Measurements from ENCODE around the gene ZNF768.
A peak's percentile ranks its signal among the peaks of the same experiment; 100 is the strongest.
"Not testable (repeated sequence)": the region's sequence is repeated elsewhere in the genome, so short reads cannot be mapped to it uniquely, and the experiment has no call there.

The ZNF768 gene

DNA sequence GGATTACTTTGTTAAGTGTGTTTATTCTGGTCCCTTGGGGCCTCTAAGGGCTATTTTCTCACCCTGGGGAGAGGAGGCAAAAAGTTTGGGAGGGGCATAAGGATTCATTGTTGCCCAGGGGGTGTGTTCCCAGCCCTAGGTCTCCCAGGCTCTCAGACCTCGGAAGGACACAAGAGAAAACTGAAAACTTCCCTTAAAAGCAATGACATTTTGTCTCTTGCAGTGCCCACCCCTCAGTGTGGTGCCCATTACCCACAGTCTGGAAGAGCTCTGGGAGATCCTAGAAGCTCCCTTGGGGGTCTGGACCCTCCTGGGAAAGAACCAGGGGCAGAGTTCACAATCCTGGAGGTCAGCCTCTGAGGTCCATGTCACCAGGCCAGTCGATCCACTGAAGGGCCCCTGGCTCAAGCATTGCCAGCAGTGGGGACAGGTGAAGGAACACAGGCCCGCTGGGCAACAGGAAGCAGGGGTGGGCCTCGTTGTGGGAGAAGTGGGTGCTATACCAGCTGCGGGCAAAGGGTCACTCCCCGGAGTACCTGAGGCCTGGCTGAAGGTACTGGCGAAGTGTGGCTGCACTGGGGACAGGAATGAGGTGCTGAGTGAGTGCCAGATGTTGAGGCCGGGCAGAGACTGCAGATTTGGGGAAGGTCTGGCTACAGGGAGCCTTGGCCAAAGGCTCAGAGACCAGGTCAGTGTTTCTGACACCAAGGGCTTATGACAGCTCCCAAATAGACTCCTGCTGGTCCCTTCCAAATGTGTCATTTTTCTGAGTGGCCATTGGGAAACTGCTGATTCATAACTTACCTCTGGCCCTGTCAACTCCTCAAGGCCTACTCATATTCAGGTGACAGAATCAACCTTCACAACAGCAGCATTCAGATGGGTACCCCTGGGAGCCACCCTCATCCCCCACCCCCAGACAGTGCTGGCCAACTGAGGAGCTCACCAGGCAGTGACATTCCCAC, 12.9 kb upstream of the ZNF768 start:
- H3K4me1 ChIP-seq (ENCODE audit: insufficient read depth, low read length), result peaks cover 9% of the 10 kb centered on the region
- H3K9me3 ChIP-seq (ENCODE audit: low read length), result no peaks in the 10 kb centered on the region
- H3K9ac ChIP-seq (ENCODE audit: low read length), result no peak overlapping the region
- H3K4me3 ChIP-seq (ENCODE audit: low read depth in 1 of 2, low read length in 2 of 2), result no peak overlapping the region
- no peaks in the 10 kb centered on the region for H3K27me3 ChIP-seq (ENCODE audit: control insufficient read depth in 1 of 2, insufficient read depth in 2 of 2, low read length in 2 of 2)
- no peaks in the 10 kb centered on the region for H3K36me3 ChIP-seq (ENCODE audit: insufficient read depth, low read length)
- H3K27ac ChIP-seq (ENCODE audit: low read depth, low read length), result no peak overlapping the region

DNA sequence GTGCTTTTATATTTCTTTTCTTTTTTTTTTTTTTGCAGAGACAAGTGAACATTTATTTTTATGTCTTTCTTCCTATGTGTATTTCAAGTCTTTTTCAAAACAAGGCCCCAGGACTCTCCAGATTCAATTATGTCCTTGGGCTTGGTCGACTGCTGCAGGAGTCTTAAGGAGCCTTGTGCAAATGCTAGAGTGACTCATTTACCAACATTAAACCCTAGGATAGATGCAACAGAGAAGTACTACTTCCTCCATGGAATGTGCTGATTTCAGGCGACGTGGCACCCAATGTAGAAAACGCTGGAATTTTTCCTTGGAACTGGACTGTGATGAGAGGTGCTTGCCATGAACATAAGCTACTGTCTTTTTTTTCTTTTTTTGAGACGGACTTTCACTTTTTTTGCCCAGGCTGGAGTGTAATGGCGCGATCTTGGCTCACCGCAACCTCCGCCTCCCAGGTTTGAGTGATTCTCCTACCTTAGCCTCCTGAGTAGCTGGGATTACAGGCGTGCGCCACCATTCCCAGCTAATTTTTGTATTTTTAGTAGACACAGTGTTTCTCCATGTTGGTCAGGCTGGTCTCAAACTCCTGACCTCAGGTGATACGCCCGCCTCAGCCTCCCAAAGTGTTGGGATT, 10.1 kb upstream of the ZNF768 start:
- peaks cover 15% of the 10 kb centered on the region for H3K4me1 ChIP-seq (ENCODE audit: insufficient read depth, low read length)
- H3K9ac ChIP-seq (ENCODE audit: low read length); H3K27ac ChIP-seq (ENCODE audit: low read depth, low read length); H3K36me3 ChIP-seq (ENCODE audit: insufficient read depth, low read length); H3K27me3 ChIP-seq (ENCODE audit: control insufficient read depth in 1 of 2, insufficient read depth in 2 of 2, low read length in 2 of 2); H3K9me3 ChIP-seq (ENCODE audit: low read length); H3K4me3 ChIP-seq (ENCODE audit: low read depth in 1 of 2, low read length in 2 of 2): not testable (repeated sequence)

DNA sequence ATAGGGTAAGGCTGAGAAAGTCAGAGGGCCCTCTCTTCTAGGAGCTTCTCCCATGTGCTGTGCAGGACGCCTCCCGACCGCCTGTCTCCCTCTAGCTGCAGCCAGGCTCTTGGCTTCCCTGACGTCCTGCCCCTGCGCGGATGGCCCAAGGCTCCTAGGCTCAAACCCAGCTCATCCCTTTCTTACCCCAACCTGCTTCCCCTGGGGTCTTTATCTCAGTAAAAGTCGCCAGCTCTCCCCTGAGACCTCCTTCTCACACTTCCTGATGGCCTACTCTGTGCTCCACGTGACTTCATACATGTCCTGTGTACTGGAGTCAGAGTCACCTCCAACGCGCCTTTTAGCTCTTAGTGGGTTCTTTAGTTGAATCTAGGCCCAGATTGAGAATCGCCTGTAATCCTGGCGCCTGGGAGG, 9.4 kb upstream of the ZNF768 start:
- H3K4me3 ChIP-seq (ENCODE audit: low read depth in 1 of 2, low read length in 2 of 2), result peak overlapping the region; percentile 75 to 86
- peaks cover 15% of the 10 kb centered on the region for H3K4me1 ChIP-seq (ENCODE audit: insufficient read depth, low read length)
- H3K27me3 ChIP-seq (ENCODE audit: control insufficient read depth in 1 of 2, insufficient read depth in 2 of 2, low read length in 2 of 2), result no peaks in the 10 kb centered on the region
- H3K9ac ChIP-seq (ENCODE audit: low read length), result peak overlapping the region; percentile 67
- no peaks in the 10 kb centered on the region for H3K9me3 ChIP-seq (ENCODE audit: low read length)
- no peaks in the 10 kb centered on the region for H3K36me3 ChIP-seq (ENCODE audit: insufficient read depth, low read length)
- peak overlapping the region; percentile 77 for H3K27ac ChIP-seq (ENCODE audit: low read depth, low read length)

DNA sequence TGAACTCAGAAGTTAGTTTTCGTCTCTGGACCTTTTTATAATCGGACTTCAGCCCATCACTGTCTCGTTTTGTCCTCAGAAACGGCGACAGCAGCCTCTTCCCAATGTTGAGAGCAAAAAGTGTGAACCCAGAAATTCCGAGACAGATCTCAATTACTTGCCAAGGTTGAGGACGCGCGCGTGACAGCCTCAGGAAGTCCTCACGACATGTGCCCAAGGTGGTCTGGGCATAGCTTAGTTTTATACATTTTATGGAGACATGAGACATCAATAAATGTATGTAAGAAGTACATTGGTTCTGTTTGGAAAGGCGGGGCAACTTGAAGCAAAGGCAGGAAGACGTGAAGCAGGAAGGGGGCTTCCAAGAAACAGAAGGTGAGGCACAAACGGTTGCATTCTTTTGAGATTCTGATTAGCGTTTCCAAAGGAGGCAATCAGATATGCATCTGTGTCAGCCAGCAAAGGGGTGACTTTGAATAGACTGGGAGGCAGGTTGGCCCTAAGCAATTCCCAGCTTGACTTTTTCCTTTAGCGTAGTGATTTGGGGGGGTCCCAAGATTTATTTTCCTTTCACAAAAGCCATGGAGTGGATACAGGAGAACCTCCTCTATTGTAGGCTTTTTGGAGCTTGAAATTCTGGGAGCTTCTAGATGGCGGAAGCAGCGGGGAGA, 8.9 kb upstream of the ZNF768 start:
- Histone ChIP-seq H3K36me3 (ENCODE audit: insufficient read depth, low read length) (no peaks in the 10 kb centered on the region), H3K9me3 (ENCODE audit: low read length) (no peaks in the 10 kb centered on the region), H3K9ac (ENCODE audit: low read length) (peak overlapping the region; percentile 67), H3K4me1 (ENCODE audit: insufficient read depth, low read length) (peaks cover 15% of the 10 kb centered on the region), H3K27me3 (ENCODE audit: control insufficient read depth in 1 of 2, insufficient read depth in 2 of 2, low read length in 2 of 2) (no peaks in the 10 kb centered on the region), H3K4me3 (ENCODE audit: low read depth in 1 of 2, low read length in 2 of 2) (peak overlapping the region; percentile 75 to 86), H3K27ac (ENCODE audit: low read depth, low read length) (peak overlapping the region; percentile 77)

DNA sequence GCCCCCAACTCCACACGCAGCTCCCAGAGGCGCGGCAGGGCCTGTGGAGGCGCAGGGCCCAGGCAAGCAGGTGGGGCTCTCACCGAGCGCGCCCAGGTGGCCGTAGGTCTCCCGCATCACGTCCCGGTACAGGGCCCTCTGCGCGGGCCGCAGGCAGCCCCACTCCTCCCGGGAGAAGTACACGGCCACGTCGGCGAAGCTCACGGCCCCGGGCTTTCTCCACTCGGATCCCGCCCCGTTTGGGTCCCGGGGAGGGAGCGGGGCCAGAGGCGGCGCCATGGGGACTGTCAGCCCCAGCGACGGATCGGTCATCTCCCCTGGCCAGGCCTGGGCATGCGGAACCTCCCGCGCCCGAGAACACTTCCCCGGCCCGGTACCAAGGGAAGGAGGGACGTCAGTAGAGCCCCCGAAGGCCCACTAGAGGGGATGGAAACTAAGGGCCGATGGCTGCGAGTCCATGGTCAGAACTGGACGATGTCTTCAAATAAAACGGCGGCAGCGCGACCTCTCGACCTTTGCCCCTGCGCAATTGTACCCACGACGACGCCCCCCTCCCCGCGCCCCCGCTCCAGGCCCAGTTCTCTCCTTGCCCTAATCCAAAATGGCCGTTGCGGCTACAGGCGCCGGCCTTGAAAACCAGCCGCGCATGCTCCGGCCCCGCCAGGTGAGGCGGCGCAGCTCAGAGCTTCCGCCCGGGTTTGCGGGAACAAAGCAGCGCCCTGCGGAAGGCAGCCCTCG, 8.2 kb upstream of the ZNF768 start, which contains the start of gene ZNF747:
Gene ZNF747, minus strand, starts transcription at position 491 of the 738 bp plus-strand sequence. Its CDS starts 179 bp downstream, at position 312.
- Histone ChIP-seq H3K9me3 (ENCODE audit: low read length) (no peaks in the 10 kb centered on the region), H3K27me3 (ENCODE audit: control insufficient read depth in 1 of 2, insufficient read depth in 2 of 2, low read length in 2 of 2) (no peaks in the 10 kb centered on the region), H3K36me3 (ENCODE audit: insufficient read depth, low read length) (no peaks in the 10 kb centered on the region), H3K27ac (ENCODE audit: low read depth, low read length) (peak within 1 kb of the TSS; percentile 77), H3K4me3 (ENCODE audit: low read depth in 1 of 2, low read length in 2 of 2) (peak within 1 kb of the TSS; percentile 75 to 86), H3K4me1 (ENCODE audit: insufficient read depth, low read length) (peaks cover 15% of the 10 kb centered on the region), H3K9ac (ENCODE audit: low read length) (peak within 1 kb of the TSS; percentile 67)

DNA sequence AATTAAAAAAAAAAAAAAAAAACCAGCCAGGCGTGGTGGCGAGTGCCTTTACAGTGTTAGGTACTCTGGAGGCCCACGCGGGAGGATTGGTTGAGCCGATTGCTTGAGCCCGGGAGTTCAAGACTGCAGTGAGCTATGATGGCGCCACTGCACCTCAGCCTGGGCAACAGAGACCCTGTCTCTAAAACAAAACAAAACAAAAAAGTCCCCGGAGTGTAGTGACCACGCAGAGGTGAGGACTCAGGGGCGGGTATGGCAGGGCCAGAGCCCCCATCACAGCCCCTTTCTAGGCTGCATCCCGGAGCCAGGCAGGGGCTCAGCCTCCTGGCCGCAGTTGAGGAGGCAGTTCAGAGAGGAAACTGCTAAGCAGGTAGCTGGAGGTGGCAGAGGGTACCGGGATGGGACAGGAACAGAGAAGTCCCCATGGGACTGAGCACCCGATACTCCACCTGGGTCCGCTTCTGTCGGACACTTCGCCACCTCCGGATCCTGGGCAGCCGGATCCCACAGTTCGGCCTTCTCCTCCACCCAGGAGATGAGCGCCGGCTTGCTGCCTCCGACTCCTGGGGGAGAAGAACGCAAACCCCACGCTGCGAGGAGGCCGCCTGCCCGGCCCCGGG, 7.5 kb upstream of the ZNF768 start:
- H3K36me3 ChIP-seq (ENCODE audit: insufficient read depth, low read length), result no peaks in the 10 kb centered on the region
- peak overlapping the region; percentile 75 to 86 for H3K4me3 ChIP-seq (ENCODE audit: low read depth in 1 of 2, low read length in 2 of 2)
- H3K27ac ChIP-seq (ENCODE audit: low read depth, low read length), result peak overlapping the region; percentile 77
- no peaks in the 10 kb centered on the region for H3K27me3 ChIP-seq (ENCODE audit: control insufficient read depth in 1 of 2, insufficient read depth in 2 of 2, low read length in 2 of 2)
- H3K4me1 ChIP-seq (ENCODE audit: insufficient read depth, low read length), result peaks cover 15% of the 10 kb centered on the region
- H3K9me3 ChIP-seq (ENCODE audit: low read length), result no peaks in the 10 kb centered on the region
- H3K9ac ChIP-seq (ENCODE audit: low read length), result peak overlapping the region; percentile 67

DNA sequence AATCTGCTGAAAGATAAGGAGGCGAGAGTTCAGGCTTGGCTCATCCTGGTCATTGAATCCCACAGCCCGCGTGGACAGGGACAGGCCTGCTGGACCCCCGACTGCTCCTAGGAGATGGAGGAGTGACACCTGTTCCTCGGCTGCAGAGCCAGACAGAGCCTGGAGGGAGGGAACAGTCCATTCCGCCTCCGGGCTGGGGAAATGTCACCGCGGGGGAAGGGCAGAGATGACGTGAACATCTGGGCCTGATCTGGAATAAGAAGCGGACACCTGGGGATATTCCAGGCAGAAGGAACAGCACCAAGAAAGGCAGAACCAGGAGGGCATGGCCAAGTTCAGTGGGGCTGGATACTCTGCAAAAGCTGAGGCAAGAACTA, 6.8 kb upstream of the ZNF768 start:
- peaks cover 21% of the 10 kb centered on the region for H3K4me1 ChIP-seq (ENCODE audit: insufficient read depth, low read length)
- no peak overlapping the region for H3K27ac ChIP-seq (ENCODE audit: low read depth, low read length)
- H3K9me3 ChIP-seq (ENCODE audit: low read length), result no peaks in the 10 kb centered on the region
- no peak overlapping the region for H3K9ac ChIP-seq (ENCODE audit: low read length)
- H3K36me3 ChIP-seq (ENCODE audit: insufficient read depth, low read length), result no peaks in the 10 kb centered on the region
- H3K27me3 ChIP-seq (ENCODE audit: control insufficient read depth in 1 of 2, insufficient read depth in 2 of 2, low read length in 2 of 2), result no peaks in the 10 kb centered on the region
- H3K4me3 ChIP-seq (ENCODE audit: low read depth in 1 of 2, low read length in 2 of 2), result no peak overlapping the region

DNA sequence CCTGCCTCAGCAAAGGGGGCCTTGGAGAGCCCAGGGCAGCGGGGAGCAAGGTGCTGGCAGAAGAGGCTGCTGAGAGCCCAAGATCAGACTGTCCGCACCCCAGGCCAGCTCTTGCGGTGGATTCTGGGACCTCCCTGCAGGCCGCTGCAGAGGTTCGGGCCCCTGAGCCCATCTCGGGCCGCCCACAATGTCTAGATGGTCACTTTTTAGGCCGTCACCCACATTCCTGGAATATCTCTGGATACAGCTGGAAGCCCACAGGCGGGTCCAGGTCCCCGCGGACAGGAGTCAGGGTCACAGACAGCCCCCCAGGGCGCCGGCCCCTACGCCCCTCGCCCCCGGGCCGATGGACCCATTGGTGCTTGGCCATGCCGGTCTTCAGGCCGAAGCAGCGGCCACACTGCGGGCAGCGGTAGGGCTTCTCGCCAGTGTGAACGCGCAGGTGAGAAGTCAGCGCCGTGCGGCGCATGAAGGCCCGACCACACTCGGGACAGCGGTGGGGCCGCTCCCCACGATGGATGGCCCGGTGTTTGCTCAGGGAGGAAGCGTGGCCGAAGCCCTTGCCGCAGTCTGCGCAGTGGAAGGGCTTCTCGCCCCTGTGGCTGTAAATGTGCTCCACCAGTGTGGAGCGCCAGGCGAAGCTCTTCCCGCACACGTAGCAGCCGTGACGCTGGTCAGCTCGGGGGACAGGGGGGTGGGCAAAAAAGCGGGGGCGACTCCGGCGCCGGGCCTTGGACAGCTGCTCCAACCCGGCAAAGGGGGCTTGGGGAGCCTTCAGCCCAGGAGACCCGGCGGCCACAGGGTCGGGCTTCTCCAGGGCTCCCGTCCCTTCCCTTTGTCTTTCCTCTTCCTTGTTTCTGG, 6.1 kb upstream of the ZNF768 start:
- Histone ChIP-seq H3K27ac (ENCODE audit: low read depth, low read length) (no peak overlapping the region), H3K9me3 (ENCODE audit: low read length) (no peaks in the 10 kb centered on the region), H3K4me1 (ENCODE audit: insufficient read depth, low read length) (peaks cover 27% of the 10 kb centered on the region), H3K27me3 (ENCODE audit: control insufficient read depth in 1 of 2, insufficient read depth in 2 of 2, low read length in 2 of 2) (no peaks in the 10 kb centered on the region), H3K9ac (ENCODE audit: low read length) (no peak overlapping the region), H3K4me3 (ENCODE audit: low read depth in 1 of 2, low read length in 2 of 2) (no peak overlapping the region), H3K36me3 (ENCODE audit: insufficient read depth, low read length) (no peaks in the 10 kb centered on the region)

DNA sequence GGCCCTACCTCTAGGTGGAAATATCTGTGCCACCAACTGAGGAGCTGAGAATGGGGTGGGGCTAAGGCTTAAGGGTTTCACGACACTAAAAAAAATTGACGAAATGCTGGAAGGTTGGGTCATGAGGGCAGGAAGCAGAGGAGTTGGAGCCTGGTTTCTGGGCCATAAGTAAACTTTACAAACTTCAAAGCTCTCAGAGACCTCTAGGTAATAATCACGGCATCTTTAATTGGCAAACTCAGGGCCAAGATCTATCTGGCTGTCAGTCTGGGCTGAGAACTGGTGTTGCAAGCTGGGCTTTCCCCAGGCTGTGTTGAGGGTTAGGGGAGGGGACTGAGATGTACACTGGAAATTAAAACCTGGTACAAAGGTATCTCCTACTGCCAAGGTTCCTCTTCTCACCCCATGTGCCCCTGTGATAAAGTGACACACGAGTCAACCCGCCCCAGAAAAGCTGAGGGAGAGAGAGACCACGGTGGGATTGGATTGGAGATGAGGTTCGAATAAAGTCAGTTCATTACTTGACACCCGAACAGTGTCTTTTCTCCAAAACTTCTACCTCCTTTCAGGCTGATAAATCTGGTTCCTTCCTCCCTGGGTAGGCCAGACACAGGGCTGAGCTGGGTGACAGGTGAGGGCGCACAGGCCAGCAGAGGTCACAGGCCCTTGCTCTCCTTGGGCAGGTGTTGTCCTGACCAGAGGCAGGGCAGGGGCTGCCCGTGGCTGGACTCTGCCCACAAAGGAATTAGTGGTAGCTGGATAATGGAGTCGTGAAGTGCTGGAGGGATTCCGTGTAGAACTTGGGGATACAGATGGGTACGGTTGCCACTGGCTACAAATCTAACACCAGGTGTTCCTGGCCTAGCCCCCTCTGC, 4.0 kb upstream of the ZNF768 start:
- no peak overlapping the region for H3K4me3 ChIP-seq (ENCODE audit: low read depth in 1 of 2, low read length in 2 of 2)
- H3K9me3 ChIP-seq (ENCODE audit: low read length), result no peaks in the 10 kb centered on the region
- no peaks in the 10 kb centered on the region for H3K36me3 ChIP-seq (ENCODE audit: insufficient read depth, low read length)
- no peak overlapping the region for H3K27ac ChIP-seq (ENCODE audit: low read depth, low read length)
- H3K4me1 ChIP-seq (ENCODE audit: insufficient read depth, low read length), result peaks cover 21% of the 10 kb centered on the region
- no peak overlapping the region for H3K9ac ChIP-seq (ENCODE audit: low read length)
- H3K27me3 ChIP-seq (ENCODE audit: control insufficient read depth in 1 of 2, insufficient read depth in 2 of 2, low read length in 2 of 2), result no peaks in the 10 kb centered on the region
